Measurements from ENCODE around the gene CYTH1. TPM values are rescaled to one million over a fixed set of nuclear protein-coding genes. Genes with fewer than 3 reads are reported as not detected.

Gene CYTH1
- total and polyA plus RNA-seq, 7 donors = 18.7 to 40.4 (median 29.8) TPM

- Histone ChIP-seq H3K36me3 (ENCODE audit: insufficient read depth in 1 of 2, low read depth in 1 of 2) (no peaks in the 10 kb centered on the region), H3K27ac (no peak overlapping the region), H3K4me3 (no peak overlapping the region), H3K9me3 (no peaks in the 10 kb centered on the region), H3K27me3 (ENCODE audit: insufficient read depth in 3 of 3, low read length in 2 of 3) (no peaks in the 10 kb centered on the region), H3K4me1 (no peaks in the 10 kb centered on the region)
- DNase-seq (no peak), ATAC-seq (no peak)
- intact Hi-C loops (cut with DNase I) = no loop called here
- 88 to 91% (median 89%) methylated on average over 9 of the region's 9 CpGs for WGBS, 3 donors
- TF ChIP-seq CTCF (IDR thresholded peaks at IDR 0.05) = no peak
Measured at GRCh38 chr17:78655251-78655940, 126.7 kb downstream of the CYTH1 start.

GRCh38 chr17:78654325-78654724 lies 127.7 kb downstream of the CYTH1 start:
- ATAC-seq (no peak), DNase-seq (no peak)
- Histone ChIP-seq H3K36me3 (ENCODE audit: insufficient read depth in 1 of 2, low read depth in 1 of 2) (no peaks in the 10 kb centered on the region), H3K9me3 (no peaks in the 10 kb centered on the region), H3K27ac (no peak overlapping the region), H3K27me3 (ENCODE audit: insufficient read depth in 3 of 3, low read length in 2 of 3) (no peaks in the 10 kb centered on the region), H3K4me3 (no peak overlapping the region), H3K4me1 (no peaks in the 10 kb centered on the region)
- no peak for TF ChIP-seq CTCF (IDR thresholded peaks at IDR 0.05)
- 87 to 94% (median 90%) methylated on average over 2 of the region's 2 CpGs for WGBS, 3 donors
- intact Hi-C loops (cut with DNase I) = no loop called here

- no peak for DNase-seq
- no peak for TF ChIP-seq CTCF (IDR thresholded peaks at IDR 0.05)
- no peak overlapping the region for H3K4me3 ChIP-seq
- H3K9me3 ChIP-seq = no peaks in the 10 kb centered on the region
- no peak overlapping the region for H3K27ac ChIP-seq
- WGBS, 3 donors = 40 to 57% (median 43%) methylated on average over 5 of the region's 5 CpGs
- H3K36me3 ChIP-seq (ENCODE audit: insufficient read depth in 1 of 2, low read depth in 1 of 2) = no peaks in the 10 kb centered on the region
- intact Hi-C loops (cut with DNase I) = no loop called here
- ATAC-seq = no peak
- no peaks in the 10 kb centered on the region for H3K4me1 ChIP-seq
- H3K27me3 ChIP-seq (ENCODE audit: insufficient read depth in 3 of 3, low read length in 2 of 3) = no peaks in the 10 kb centered on the region
Measured at GRCh38 chr17:78653382-78653781, 128.7 kb downstream of the CYTH1 start.

- no peak overlapping the region for H3K4me3 ChIP-seq
- no peak for TF ChIP-seq CTCF (IDR thresholded peaks at IDR 0.05)
- DNase-seq (no peak), ATAC-seq (no peak)
- intact Hi-C loops (cut with DNase I) = no loop called here
- no peak overlapping the region for H3K27ac ChIP-seq
- no peaks in the 10 kb centered on the region for H3K36me3 ChIP-seq (ENCODE audit: insufficient read depth in 1 of 2, low read depth in 1 of 2)
- 80 to 94% (median 88%) methylated on average over 11 of the region's 11 CpGs for WGBS, 3 donors
- no peaks in the 10 kb centered on the region for H3K4me1 ChIP-seq
- H3K27me3 ChIP-seq (ENCODE audit: insufficient read depth in 3 of 3, low read length in 2 of 3) = no peaks in the 10 kb centered on the region
- H3K9me3 ChIP-seq = no peaks in the 10 kb centered on the region
Measured at GRCh38 chr17:78652913-78653312, 129.2 kb downstream of the CYTH1 start.

- no peak for ATAC-seq
- no peak for TF ChIP-seq CTCF (IDR thresholded peaks at IDR 0.05)
- intact Hi-C loops (cut with DNase I) = no loop called here
Measured at GRCh38 chr17:78652024-78652423, 130.0 kb downstream of the CYTH1 start.

More at GRCh38 chr17:78652024-78652423, 130.0 kb downstream of the CYTH1 start:
- Histone ChIP-seq H3K36me3 (ENCODE audit: insufficient read depth in 1 of 2, low read depth in 1 of 2) (no peaks in the 10 kb centered on the region), H3K9me3 (no peaks in the 10 kb centered on the region), H3K4me3 (no peak overlapping the region), H3K27ac (no peak overlapping the region), H3K27me3 (ENCODE audit: insufficient read depth in 3 of 3, low read length in 2 of 3) (no peaks in the 10 kb centered on the region), H3K4me1 (no peaks in the 10 kb centered on the region)
- WGBS, 3 donors = 94 to 96% (median 94%) methylated on average over 1 of the region's 1 CpG
- DNase-seq = no peak
